Endothelial cell of umbilical vein (primary cell): ENCODE results near the gene CFLAR. TPM values are rescaled to one million over a fixed set of nuclear protein-coding genes. Genes with fewer than 3 reads are reported as not detected.
A peak's percentile ranks its signal among the peaks of the same experiment; 100 is the strongest.

Experiments used
- Bru-seq: library from RNA; stranded (reverse); fragments of 400-500 nt; gene quantifications from one replicate; lab custom pipeline; 2021; lab: Mats Ljungman, UMichigan
- BruChase-seq, 2 experiments: library from RNA; stranded (reverse); fragments of 400-500 nt; gene quantifications; one replicate each; lab custom pipeline; 2021; lab: Mats Ljungman, UMichigan
- BruUV-seq: library from RNA; stranded (reverse); fragments of 400-500 nt; replicated peaks from 2 replicates; lab custom pipeline; 2021; lab: Mats Ljungman, UMichigan
- CTCF ChIA-PET: fragments of 300-600, 350-600 bp; sonication (Branson Sonifier 250); formaldehyde crosslinking; loops from one replicate; lab custom pipeline; 2021; ENCODE audit warnings: antibody characterized with exemption, inconsistent platforms; lab: Charles Lee
- POLR2A ChIA-PET: fragments of 300-600, 350-600 bp; sonication (Branson Sonifier 250); formaldehyde crosslinking; loops from one replicate; lab custom pipeline; 2021; ENCODE audit warnings: antibody characterized with exemption, inconsistent platforms; lab: Charles Lee
- DNase-seq: peaks from one replicate; pipeline ENCODE4 v3.0.0-alpha.2; 2011; ENCODE audit warnings: low read depth, low spot score
- FAIRE-seq: peaks from 2 replicates; lab custom pipeline; 2011; peaks lifted over from hg19 to GRCh38; lab: Jason Lieb, UNC
- H2AFZ ChIP-seq: 2 replicates; pipeline ENCODE4 v1.6.0; 2012; ENCODE audit warnings: low read depth, low read length, control low read depth, inconsistent platforms
- H3K27ac ChIP-seq: 2 replicates; pipeline ENCODE4 v1.5.1; 2011; ENCODE audit warnings: low read depth, mild to moderate bottlenecking, control low read depth, low read length, moderate library complexity; ENCODE audit not compliant: insufficient read depth
- H3K27me3 ChIP-seq, 2 experiments: 2 replicates each; pipeline versions ENCODE4 v1.6.0 to v1.6.1; 2011; ENCODE audit warnings: low read length in 2 of 2, mixed read lengths in 1 of 2; ENCODE audit not compliant: control insufficient read depth in 2 of 2, insufficient read depth in 2 of 2
- H3K36me3 ChIP-seq, 2 experiments: 2 replicates in 1 of 2; 3 replicates in 1 of 2; pipeline ENCODE4 v1.5.1; 2011; ENCODE audit warnings: low read length in 2 of 2, mild to moderate bottlenecking in 1 of 2, moderate library complexity in 1 of 2; ENCODE audit not compliant: control insufficient read depth in 2 of 2, insufficient read depth in 2 of 2; ENCODE audit errors: extremely low read depth in 1 of 2
- H3K4me1 ChIP-seq: 3 replicates; pipeline ENCODE4 v1.5.1; 2011; ENCODE audit warnings: mild to moderate bottlenecking, low read length; ENCODE audit not compliant: control insufficient read depth, insufficient read depth; ENCODE audit errors: extremely low read depth
- H3K4me2 ChIP-seq: 2 replicates; pipeline ENCODE4 v1.6.1; 2011; ENCODE audit warnings: low read length, control low read depth, mixed read lengths; ENCODE audit not compliant: insufficient read depth
- H3K4me3 ChIP-seq, 3 experiments: fragments of 200-600 bp in 1 of 3; sonication (generic), shearing (Covaris generic) in 1 of 3; replicated peaks in 1 of 3; 2 replicates each; pipeline ENCODE4 v1.5.1; 2011 to 2016; ENCODE audit warnings: control low read depth in 3 of 3, low read length in 3 of 3, mild to moderate bottlenecking in 2 of 3, inconsistent platforms in 1 of 3, low read depth in 1 of 3, moderate library complexity in 1 of 3; ENCODE audit not compliant: insufficient read depth in 1 of 3
- H3K79me2 ChIP-seq: 2 replicates; pipeline ENCODE4 v1.6.0; 2012; ENCODE audit warnings: low read length, inconsistent platforms; ENCODE audit not compliant: control insufficient read depth, insufficient read depth
- H3K9ac ChIP-seq: replicated peaks from 2 replicates; pipeline ENCODE3; 2011; ENCODE audit warnings: low read length, control low read depth; ENCODE audit not compliant: insufficient read depth; ENCODE audit errors: extremely low read depth
- H3K9me1 ChIP-seq: replicated peaks from 3 replicates; pipeline ENCODE4 v1.6.0; 2011; ENCODE audit warnings: mild to moderate bottlenecking, low read length; ENCODE audit not compliant: control insufficient read depth, insufficient read depth; ENCODE audit errors: extremely low read depth
- H3K9me3 ChIP-seq: replicated peaks from 2 replicates; pipeline ENCODE4 v1.5.1; 2012; ENCODE audit warnings: low read length, inconsistent platforms; ENCODE audit not compliant: control insufficient read depth, insufficient read depth
- H4K20me1 ChIP-seq: replicated peaks from 2 replicates; pipeline ENCODE3; 2011; ENCODE audit warnings: mild to moderate bottlenecking, low read length; ENCODE audit not compliant: control insufficient read depth, insufficient read depth; ENCODE audit errors: extremely low read depth
- CTCF ChIP-seq, 2 donors: IDR thresholded peaks; 1 replicate in 1 of 2; 2 replicates in 1 of 2; pipeline ENCODE4 v1.5.1; 2011; ENCODE audit warnings: low read length in 2 of 2, mild to moderate bottlenecking in 2 of 2, moderate library complexity in 2 of 2, control low read depth in 1 of 2, inconsistent platforms in 1 of 2, low read depth in 1 of 2; ENCODE audit not compliant: insufficient read depth in 1 of 2; ENCODE audit errors: extremely low read depth in 1 of 2
- EZH2 ChIP-seq: IDR thresholded peaks from 2 replicates; pipeline ENCODE4 v1.6.1; 2012; ENCODE audit warnings: borderline replicate concordance, low read depth, mild to moderate bottlenecking, moderate library complexity, low read length, inconsistent platforms; ENCODE audit not compliant: severe bottlenecking
- FOS ChIP-seq: IDR thresholded peaks from 2 replicates; pipeline ENCODE4 v1.6.1; 2011; ENCODE audit warnings: mild to moderate bottlenecking, low read length, moderate library complexity, borderline replicate concordance; ENCODE audit not compliant: insufficient read depth
- GATA2 ChIP-seq: IDR thresholded peaks from 2 replicates; pipeline ENCODE4 v1.7.0; 2011; ENCODE audit warnings: low read depth, mild to moderate bottlenecking, moderate library complexity, mixed read lengths, low read length; ENCODE audit not compliant: insufficient read length, insufficient read depth
- JUN ChIP-seq: IDR thresholded peaks from 2 replicates; pipeline ENCODE4 v1.6.1; 2011; ENCODE audit warnings: borderline replicate concordance, low read depth; ENCODE audit not compliant: insufficient read length, insufficient read depth
- MAX ChIP-seq: IDR thresholded peaks from 2 replicates; pipeline ENCODE4 v1.6.1; 2011; ENCODE audit not compliant: insufficient read depth, insufficient read length
- MYC ChIP-seq: IDR thresholded peaks from one replicate; pipeline ENCODE4 v1.6.1; 2011; ENCODE audit warnings: mild to moderate bottlenecking, low read depth, low read length
- POLR2A ChIP-seq: IDR thresholded peaks from 2 replicates; pipeline ENCODE4 v1.6.1; 2012; ENCODE audit warnings: low read depth, mild to moderate bottlenecking, control low read depth, low read length
- POLR2AphosphoS5 ChIP-seq: IDR thresholded peaks from 2 replicates; pipeline ENCODE4 v1.6.1; 2012; ENCODE audit warnings: low read depth, mild to moderate bottlenecking, control low read depth, low read length, moderate library complexity; ENCODE audit not compliant: insufficient read depth
- dilution Hi-C: fragments of 300-500 bp; cut with MboI; formaldehyde crosslinking; loops from one replicate; pipeline ENCODE4 v1.15.0; 2019; ENCODE audit warnings: low sequenced_read_pairs; ENCODE audit not compliant: extremely low pct_ligation_motif_present
- intact Hi-C: fragments of 100-400 bp; cut with micrococcal nuclease; formaldehyde crosslinking; loops from one replicate; pipeline ENCODE4 v1.10.0; 2022
- long read RNA-seq: library from polyadenylated mRNA; stranded (forward); transcript quantifications from one replicate; pipeline ENCODE4 v2.0.0, GENCODE V29; 2021
- polyA minus RNA-seq, 3 experiments: library from RNA; depleted of rRNA, polyadenylated mRNA; stranded (reverse); fragments of >200 nt; gene quantifications; 1 replicate in 1 of 3; 2 replicates in 2 of 3; pipeline ENCODE4 v1.2.3, GENCODE V29; 2011
- polyA plus RNA-seq, 4 experiments: library from polyadenylated mRNA; depleted of rRNA in 3 of 4; stranded (reverse) in 3 of 4; unstranded in 1 of 4; fragments of >200 nt; gene quantifications; 2 replicates each; pipeline versions ENCODE4 v1.2.1 to v1.2.3, GENCODE V29; 2011 to 2012; ENCODE audit warnings: missing spikeins in 1 of 4
- total RNA-seq: library from RNA; stranded (reverse); gene quantifications from 2 replicates; pipeline ENCODE4 v1.2.3, GENCODE V29; 2021

The CFLAR gene
- 222 and 260 TPM in 2 replicates for total RNA-seq
- 85.5 and 104 TPM in 2 replicates for polyA plus RNA-seq
- polyA plus RNA-seq (2011; cell fraction: cytosol; rRNA removed): 88.8 and 91.9 TPM in 2 replicates
- 323 and 358 TPM in 2 replicates for polyA plus RNA-seq (2011; cell fraction: nucleus; rRNA removed)
- polyA plus RNA-seq (2012): 177 and 182 TPM in 2 replicates
- polyA minus RNA-seq: 353 and 362 TPM in 2 replicates
- polyA minus RNA-seq (2011; cell fraction: cytosol; rRNA and poly(A)+ RNA removed): 5.4 TPM
- 427 and 521 TPM in 2 replicates for polyA minus RNA-seq (2011; cell fraction: nucleus; rRNA and poly(A)+ RNA removed)
- percentile 98 among the genes with signal in this experiment for Bru-seq, nascent RNA
- BruChase-seq, experiment 1, labeled RNA remaining after a 6-hour chase: percentile 98 among the genes with signal in this experiment
- percentile 98 among the genes with signal in this experiment for BruChase-seq, experiment 2, labeled RNA remaining after a 2-hour chase
- long read RNA-seq, full-length matches to known transcripts: 252 of 495 reads
- long read RNA-seq, partial matches to known transcripts: 71 of 495 reads
- long read RNA-seq, other reads (novel, unspliced or antisense): 172 of 495 reads

- TF ChIP-seq GATA2 (peak; percentile 83), CTCF (IDR thresholded peaks at IDR 0.05; ENCODE audit: extremely low read depth in 1 of 2, insufficient read depth in 1 of 2, low read depth in 1 of 2, low read length in 2 of 2) (no peak), POLR2AphosphoS5 (peak; percentile 71), MYC (no peak), JUN (no peak), POLR2A (peak; percentile 88), FOS (peak; percentile 55), EZH2 (no peak), MAX (no peak)
- Histone ChIP-seq H2AFZ (peak within 1 kb of the TSS; percentile 13), H3K9ac (peak within 1 kb of the TSS; percentile 95), H3K9me1 (no peaks in the 10 kb centered on the region), H3K36me3 (no peaks in the 10 kb centered on the region), H3K4me1 (peaks cover 46% of the 10 kb centered on the region), H3K79me2 (peaks cover 36% of the 10 kb centered on the region), H4K20me1 (no peaks in the 10 kb centered on the region), H3K27ac (peak within 1 kb of the TSS; percentile 88), H3K4me2 (peak within 1 kb of the TSS; percentile 99), H3K9me3 (no peaks in the 10 kb centered on the region), H3K4me3 (peak within 1 kb of the TSS; percentile 17 to 99 (median 54)), H3K27me3 (no peaks in the 10 kb centered on the region)
- ChIA-PET POLR2A (interaction anchor here (0.9 to 2.3 kb wide), 6 partner anchors 14 to 116 kb away, joined by 3 to 11 read pairs (median 6); no protein-coding TSS in a partner anchor), CTCF (interaction anchor here (1.3 to 5.4 kb wide), 7 partner anchors 15 to 153 kb away, joined by 3 to 140 read pairs (median 8); partner anchors contain the start of gene ORC2)
- DNase-seq (peak; percentile 81), FAIRE-seq (peak; percentile 81)
- intact Hi-C loops: loop anchor here (5.0 kb wide), 1 partner anchor 404 kb away; no protein-coding TSS in a partner anchor
- dilution Hi-C loops: no loop called here
- BruUV-seq: TSS peak; percentile 18
Observed at GRCh38 chr2:201116115-201116958, at the start of gene CFLAR. CFLAR (plus strand) TSS chr2:201116164; CDS start chr2:201129866, 13,702 bp downstream.
